Effector CD4-positive, alpha-beta T cell (primary cell): ENCODE measurements around the gene MALL. TPM values are rescaled to one million over a fixed set of nuclear protein-coding genes. Genes with fewer than 3 reads are reported as not detected.
"Not testable (repeated sequence)": the region's sequence is repeated elsewhere in the genome, so short reads cannot be mapped to it uniquely, and the experiment has no call there.

Source experiments
- DNase-seq: peaks from one replicate; pipeline ENCODE4 v3.0.0-alpha.2; 2020
- total RNA-seq: gene quantifications from one replicate; lab custom pipeline; 2026; lab: John Stamatoyannopoulos, UW

The MALL gene
- total RNA-seq = not detected

DNA sequence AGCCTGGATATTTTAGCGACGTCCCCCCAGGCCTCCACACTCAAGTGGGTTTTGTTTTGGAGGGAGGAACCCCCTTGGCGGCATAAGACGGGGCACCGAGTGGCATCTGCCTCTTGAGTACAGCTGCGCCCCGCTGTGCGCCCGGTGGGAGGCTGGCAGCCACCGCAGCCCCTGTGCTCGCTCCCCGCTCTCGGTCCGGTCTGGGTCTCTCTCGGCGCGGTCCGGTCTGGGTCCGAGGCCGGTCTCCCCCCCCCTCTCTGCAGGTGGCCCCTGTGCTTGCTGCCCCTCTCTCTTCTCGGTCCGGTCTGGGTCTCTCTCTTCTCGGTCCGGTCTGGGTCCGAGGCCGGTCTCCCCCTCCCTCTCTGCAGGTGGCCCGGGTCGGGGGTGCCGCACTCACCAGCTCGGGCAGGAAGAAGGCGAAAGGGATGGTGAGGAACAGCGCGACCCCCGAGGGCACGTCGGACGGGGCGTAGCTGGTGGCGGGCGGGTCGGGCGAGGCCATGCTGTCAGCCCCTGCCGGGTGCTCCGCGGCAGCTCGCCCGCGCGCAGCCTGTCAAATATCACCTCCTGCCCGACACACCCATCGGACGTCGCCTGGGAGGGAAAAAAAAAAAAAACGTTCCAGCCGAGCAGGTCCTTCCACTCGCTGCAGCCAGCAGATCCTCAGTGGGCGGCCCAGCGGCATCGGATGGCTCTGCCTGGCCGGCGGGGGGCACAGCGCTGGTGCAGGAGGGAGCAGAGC lies at the start of gene MALL:
Gene MALL (minus strand): TSS at position 532 of the 742 bp plus-strand sequence. CDS start 30 bp downstream, at position 502.
- no peak for DNase-seq

DNA sequence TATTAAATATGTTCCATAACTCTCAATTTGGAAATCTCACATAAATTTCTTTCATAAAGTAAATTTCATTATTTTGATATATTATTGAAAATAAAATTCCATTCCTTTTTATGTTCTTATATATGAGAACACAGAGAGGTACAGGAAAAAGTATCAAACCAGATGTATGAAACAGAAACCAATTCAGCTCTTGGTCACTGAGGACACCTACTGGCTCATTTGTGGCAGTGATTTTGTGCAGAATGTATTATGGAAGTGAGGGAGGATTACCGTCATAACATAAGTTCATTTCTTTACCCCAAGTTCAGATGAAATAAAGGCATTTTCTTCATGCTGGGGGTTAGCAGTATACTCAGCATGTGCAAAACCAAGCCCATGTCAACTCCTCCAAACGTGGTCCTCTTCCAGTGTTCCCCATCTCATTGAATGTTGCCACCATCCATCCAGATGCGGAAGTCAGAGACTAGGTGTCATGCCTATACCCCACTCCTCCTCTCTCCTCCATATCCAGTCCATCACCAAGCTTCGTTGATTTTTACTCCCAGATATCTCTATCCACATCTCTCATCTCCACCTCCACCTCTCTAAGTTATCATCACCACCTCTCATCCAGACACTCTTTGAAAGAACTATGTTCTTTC lies 41.7 kb upstream of the MALL start:
- no peak for DNase-seq

DNA sequence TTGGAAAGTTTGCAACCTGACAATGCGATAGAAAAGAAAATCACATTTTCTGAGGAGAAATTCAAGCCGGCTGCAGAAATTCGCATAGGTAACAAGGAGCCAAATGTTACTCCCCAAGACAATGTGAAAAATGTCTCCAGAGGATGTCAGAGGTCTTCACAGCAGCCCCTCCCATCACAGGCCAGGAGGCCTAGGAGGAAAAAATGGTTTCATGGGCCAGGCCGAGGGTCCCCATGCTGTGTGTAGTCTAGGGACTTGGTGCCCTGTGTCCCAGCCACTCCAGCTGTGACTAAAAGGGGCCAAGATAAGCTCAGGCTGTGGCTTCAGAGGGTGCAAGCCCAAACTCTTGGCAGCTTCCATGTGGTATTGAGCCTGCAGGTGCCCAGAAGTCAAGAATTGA lies 39.2 kb upstream of the MALL start:
- DNase-seq = not testable (repeated sequence)

DNA sequence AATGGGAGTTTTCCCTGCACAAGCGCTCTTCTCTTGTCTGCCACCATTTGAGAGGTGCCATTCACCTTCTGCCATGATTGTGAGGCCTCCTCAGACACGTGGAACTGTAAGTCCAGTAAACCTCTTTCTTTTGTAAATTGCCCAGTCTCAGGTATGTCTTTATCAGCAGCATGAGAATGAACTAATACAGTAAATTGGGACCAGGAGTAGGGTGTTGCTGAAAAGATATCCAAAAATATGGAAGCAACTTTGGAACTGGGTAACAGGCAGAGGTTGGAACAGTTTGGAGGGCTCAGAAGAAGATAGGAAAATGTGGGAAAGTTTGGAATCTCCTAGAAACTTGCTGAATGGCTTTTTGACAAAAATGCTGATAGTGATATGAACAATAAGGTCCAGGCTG lies 38.6 kb upstream of the MALL start:
- DNase-seq = not testable (repeated sequence)

DNA sequence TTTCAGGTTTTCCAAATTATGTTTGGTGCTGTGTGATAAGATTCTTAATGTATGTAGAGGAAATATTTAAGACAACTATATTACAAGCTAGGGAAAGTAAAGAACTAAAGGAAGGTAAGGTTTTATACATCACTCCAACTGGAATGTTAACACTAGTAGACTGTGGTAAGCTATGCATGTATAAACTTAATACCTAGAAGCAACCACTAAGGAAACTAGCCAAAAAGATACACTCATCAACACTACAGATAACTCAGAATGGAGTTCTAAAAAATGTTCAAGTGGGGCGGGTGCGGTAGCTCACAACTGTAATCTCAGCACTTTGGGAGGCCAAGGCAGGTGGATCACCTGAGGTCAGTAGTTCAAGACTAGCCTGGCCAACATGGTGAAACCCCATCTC lies 37.8 kb upstream of the MALL start:
- DNase-seq = no peak

DNA sequence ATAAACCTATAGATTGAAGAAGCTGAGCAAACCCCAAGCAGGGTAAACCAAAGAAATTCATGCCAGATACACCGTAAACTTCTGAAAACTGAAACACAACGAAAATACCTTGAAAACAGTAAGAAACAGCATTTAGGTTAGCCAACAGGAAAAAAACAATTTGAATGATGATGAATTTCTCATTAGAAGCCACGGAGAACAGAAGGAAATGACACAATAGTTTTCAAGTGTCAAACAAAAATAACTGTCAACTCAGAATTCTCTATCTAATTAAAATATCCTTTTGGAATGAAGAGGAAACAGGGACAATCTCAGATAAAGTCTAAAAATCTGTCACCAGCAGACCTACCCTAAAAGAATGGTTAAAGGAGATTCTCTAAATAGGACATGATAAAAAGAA lies 37.3 kb upstream of the MALL start:
- no peak for DNase-seq

DNA sequence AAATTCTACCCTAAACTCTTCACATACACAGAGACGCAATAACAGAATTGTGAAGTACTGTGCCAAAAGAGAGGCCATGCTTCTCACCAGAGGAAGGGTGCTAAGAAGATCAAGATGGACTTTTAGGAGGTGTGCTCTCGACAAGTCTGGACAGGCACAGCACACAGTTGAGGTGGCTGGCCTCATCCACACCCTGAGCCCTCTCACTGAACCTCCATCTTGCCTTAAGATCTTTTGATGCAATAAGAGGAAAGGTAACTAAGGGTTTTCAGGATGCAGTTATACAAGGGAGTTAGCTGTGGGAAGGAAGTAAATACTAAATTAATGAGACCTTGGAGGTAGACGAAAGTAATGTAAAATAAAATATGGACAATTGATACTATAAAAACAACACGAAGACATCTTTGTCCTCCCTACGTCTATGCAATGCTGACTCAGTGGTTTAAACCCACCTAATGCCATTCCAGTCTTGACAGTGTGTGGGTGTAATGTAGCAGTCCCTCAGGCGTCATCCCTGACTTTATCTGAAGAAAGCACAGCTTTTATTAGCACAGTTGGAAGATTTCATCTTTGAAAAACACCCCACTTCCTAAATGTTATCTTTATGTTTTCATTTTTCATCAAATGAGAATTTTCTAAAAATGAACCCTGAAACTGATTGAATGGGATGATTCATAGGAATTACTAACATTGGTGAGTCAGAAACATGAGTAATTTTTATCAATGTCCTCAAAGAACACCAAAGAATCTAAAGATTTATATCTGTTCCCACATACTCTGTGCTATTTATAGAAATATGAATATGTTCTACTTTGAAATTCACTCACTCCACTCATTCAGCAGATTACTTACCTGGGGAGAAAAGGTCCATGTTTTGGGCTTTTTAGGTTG lies 34.0 kb upstream of the MALL start:
- DNase-seq = no peak

DNA sequence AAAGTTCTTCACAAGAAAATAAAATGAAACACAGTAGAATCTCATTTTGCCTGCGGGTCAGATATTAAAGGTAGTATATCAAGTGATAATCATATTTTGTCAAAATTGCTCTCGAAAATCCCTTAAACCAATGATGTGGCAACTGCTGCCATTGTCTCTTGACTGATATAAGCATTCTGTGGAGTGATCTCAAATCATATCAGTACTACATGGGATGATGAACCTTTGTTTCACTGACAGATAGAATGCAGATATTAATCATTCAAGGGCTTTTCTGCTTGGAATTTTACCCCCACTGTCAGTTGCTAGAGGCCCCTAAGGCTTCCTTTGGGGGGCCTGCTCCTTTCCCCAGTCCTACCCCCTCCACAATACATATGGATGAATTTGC lies 31.3 kb upstream of the MALL start:
- DNase-seq = no peak

DNA sequence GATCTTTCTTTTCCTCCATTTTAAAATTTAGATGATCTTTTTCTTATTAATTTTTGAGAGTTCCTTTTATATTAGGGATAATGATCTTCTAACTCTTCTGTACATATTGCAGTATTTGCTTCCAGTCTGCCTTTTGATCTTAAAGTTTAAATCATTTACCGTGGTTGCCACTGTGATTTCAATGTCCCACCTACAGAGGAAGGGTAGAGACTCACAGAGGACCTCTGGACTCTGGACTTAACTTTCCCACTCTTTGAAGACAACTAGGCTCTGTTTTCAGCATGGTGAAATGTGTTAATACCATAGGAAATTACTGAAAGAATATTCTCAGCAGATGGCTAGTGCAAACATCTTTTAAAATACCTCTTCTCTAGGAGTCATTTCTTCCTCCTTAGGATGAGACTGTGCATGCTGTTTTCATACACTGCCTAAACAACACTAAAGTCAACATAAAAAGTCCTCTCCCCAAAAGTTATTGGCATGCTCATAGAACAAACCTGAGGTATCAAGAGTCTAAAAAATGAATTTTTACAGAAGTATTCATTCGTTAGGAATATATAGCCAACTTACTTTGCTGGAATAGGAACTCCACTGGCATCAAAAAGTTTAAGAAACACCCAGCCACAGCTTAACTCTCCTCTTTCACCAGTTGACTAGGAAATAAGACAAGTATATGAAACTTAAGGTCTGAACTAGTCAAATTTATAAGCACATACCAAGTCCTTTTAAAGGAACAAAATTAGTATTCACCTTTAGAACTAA lies 30.7 kb upstream of the MALL start:
- DNase-seq = no peak

DNA sequence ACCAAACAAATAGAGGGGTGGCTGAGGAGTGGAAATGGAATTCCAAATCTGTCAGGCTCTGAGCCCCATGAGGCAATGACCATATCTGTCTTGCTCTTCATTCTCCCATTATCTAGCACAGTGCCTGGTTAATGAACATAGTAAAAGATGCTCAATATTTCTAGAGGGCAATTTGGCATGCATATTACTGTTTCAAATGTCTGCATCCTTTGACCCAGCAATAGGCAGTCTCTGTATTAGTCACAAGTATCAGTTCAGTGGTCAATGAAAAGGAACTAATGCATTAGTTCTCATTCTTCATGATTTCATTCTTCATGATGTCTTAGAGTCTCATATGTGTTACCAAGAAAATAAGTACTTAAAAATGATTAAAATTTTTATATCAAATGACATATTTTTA lies 28.4 kb upstream of the MALL start:
- DNase-seq = no peak

DNA sequence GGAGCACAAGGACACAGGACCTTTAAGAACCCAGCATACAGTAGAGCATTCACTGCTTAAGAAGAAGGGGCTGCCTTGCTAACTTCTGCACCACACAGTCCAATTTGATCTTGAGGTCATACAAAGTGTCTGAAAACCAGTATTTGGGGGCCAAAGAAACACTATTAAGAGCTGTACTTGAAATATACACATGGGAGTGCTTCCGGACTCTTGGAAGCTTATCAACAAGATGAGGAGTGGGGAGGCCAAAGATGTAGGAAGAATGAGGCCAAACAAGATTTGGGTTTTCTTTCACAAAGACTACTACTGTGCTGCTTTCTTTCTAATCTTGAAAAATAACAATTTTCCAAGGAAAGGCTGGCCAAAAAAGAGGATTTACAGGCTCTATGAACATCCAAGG lies 24.8 kb upstream of the MALL start:
- no peak for DNase-seq

DNA sequence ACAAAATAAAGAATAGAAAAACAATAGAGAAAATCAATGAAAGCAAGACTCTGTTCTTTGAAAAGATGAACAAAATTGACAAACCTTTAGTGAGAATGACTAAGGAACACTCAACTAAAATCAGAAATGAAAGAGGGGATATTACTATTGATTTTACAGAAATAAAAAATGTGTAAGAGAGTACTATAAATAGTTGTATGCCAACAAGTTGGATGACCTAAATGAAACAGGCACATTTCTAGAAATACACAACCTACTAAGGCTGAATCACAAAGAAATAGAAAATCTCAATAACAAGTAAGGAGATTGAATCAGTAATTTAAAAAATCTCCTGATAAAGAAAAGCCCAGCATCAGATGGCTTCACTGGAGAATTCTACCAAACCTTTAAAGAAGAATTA lies 18.4 kb upstream of the MALL start:
- DNase-seq = no peak

DNA sequence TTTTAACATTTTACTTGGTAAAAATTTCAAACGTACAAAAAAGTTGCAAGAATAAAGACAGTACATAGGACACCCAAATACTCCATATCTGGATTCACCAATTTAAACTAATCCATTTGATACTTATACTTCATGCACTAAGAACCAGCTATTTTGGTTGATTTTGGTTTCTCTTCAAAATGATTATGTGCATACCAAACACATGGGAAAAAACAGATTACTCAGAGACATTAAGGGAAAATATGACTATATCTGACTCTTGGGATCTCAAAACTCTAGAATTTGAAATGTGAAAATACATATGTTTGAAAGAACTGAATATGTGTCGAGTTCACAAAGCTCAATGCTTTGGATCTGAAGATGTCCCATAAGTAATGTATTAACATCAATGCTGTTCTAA lies 15.5 kb upstream of the MALL start:
- no peak for DNase-seq

DNA sequence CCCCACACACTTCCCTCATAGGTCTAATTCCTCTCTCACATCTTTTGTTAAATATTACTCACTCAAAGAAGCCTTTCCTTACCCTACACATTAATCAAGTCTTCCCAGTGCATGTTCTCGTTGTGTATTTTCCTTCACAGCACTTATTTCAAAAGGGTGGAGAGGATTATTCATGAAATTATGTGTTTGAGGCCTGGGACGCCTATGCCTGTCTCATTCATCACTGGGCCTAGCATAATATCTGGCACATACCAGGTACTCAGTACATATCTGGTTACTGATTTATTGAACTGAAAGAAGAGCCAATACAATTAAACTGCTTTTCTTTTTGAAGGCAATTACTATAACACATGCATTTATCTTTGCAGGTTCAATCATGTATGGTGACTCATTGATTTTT lies 15.1 kb upstream of the MALL start:
- DNase-seq = no peak

DNA sequence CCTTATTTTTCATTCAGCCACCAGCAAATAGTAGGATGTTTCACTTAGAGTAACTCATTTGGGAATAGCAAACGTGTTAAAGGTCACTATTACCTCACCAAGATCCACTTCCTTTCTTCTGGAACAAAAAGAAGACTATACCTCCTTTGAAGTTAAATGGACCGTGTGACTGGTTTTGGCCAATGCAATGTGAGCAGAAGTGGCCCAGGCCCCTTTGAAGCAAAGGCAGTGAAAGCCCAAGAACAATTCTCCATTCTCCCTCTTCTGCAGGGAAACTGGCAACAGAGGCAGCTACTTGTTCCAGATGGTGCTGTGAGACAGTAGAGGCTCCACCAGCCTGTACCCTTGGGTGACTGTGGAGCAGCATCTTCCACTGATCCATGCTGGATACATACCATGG lies 11.3 kb upstream of the MALL start:
- no peak for DNase-seq

DNA sequence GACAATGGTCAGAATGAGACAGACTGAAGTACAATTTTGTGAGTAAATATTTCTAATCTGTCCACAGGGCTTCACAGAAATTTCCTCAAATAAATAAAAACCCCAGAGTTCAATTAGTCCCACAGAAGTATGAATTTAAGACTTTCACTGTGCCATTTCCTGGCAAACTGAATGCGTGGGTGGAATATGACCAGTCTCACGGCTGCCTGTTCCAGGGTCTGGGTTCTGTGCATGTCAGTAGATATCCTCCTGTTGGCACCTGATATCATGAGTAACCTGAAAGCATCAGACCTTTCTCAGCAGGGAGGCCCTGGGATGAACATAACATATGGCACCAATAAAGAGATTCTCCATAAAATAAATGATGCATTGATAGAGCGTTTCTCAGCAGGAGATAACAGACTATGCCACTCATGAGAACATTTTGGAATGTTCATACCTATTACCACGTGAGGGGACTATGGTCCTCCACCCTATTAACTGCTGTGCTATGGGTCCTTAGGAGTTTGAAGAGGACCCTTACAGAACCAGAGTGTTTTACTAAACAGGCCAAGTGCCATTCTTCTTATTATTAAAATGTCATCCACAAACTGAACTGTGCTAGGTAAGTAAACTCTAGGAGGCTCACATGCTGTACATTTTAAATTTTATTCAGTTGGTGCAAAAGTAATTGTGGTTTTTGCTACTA lies 10.6 kb upstream of the MALL start:
- no peak for DNase-seq

DNA sequence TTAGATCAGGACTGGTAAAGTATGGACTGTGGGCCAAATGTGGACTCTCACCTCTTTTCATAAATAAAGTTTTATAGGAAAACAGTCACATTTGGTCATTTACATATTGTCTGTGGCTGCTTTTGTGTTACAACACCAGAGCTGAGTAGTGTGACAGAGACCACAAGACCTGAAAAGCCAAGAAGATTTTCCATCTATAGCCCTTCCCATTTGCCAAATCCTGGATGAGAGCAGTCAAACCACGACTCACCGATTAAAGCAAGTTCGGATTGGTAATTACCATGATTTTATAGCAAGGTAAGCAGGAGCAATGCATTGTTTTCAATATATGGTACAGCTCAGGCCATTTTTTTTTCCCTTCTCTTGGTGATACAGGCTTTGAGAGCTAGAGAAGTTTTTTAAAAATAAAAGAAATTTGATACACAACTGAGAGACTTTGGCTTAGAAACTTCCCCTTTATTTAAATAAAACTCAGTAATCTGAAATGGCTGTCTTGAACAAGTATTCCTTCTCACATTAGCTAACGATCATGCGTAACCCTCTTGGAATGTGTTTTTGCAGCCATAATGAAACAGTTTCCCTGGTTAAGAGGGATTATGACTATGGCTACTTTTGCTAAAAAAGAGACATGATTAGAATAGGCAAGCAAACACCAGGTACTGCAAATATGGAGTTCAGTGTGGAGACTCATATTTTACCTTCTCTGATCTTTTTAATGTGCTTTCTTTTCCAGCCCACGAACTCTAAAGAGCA lies 9.5 kb upstream of the MALL start:
- DNase-seq = no peak

DNA sequence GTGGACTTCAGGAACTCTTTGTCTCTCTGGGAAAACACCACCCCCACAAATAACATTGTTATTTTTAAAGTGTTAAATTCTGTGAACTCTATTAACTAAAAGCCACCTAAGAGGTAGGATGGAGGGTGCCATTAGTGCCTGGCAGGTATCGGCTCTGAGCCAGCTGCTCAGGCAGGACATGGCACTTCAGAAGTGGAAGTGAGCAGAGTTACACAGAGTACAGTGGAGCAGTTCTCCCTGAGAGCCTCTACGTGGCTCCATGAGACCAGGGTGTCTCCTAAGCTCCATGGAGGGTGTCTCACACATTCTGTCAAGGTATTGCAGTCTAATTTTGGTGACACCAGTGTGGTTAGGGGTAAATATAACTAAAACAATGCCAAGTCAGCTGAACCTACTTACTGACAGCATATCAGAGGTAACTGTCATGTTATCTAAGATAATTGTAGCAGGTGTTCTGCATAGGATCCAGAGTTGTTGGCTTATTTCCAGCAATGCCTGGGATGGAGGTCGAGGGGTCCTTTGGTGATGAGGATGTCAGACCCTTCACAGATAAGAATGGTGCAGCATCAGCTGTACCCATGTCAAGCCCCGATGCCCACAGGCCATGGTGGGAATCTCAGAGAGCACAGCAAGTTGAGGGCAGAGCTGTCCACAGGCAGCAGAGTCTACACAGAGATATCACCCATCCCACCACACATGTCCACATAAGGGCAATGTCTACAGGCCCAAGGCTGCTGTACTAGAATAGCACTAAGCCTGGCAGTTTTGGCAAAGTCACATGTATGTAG lies 8.6 kb upstream of the MALL start:
- DNase-seq = no peak

DNA sequence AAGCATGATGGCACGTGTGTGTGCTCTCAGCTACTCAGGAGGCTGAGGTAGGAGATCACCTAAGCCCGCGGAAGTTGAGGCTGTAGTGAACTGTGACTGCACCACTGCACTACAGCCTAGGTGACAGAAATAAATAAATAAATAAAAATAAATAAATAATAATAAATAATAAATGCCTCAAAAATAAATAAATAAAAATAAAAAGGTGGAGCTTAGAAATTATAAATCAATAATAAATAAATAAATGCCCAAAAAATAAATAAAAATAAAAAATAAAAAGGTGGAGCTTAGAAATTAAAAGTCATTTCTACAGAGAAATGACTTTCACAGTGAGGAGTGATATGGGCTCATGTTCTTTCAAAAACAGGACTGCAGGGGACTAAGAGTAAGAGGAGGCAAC lies 6.0 kb upstream of the MALL start:
- DNase-seq = no peak

DNA sequence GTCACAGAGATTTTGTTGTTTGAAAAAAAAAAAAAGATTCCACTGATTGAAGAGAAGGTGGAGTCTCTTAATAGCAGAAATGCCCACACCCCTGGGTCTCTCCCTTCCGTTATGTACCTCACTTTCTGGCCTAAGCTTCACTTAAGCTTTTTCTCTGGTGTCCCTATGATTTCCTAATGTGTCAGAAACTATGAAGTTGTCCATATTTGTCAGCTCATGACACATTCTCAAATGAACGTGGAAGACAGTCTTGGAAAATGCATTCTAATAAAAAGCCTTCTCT lies 5.4 kb upstream of the MALL start:
- DNase-seq = no peak
